Measurements from ENCODE around the gene RHEX.

RHEX gene

GRCh38 chr1:206110820-206111219 is 57.8 kb downstream of the RHEX start:
- peaks cover 15% of the 10 kb centered on the region for H3K27me3 Mint-ChIP-seq
- ATAC-seq (replicated peaks; ENCODE audit: extremely low read depth, poor library complexity, severe bottlenecking), result no peak
- DNase-seq (ENCODE audit: low spot score in 2 of 2), result no peak
- H3K9me3 Mint-ChIP-seq, result no peaks in the 10 kb centered on the region
- no peaks in the 10 kb centered on the region for H3K4me1 Mint-ChIP-seq
- H3K4me3 Mint-ChIP-seq, result no peak overlapping the region
- no peaks in the 10 kb centered on the region for H3K36me3 Mint-ChIP-seq (ENCODE audit: insufficient read depth)
- no peak overlapping the region for H3K27ac Mint-ChIP-seq (ENCODE audit: low read depth)

GRCh38 chr1:206111271-206111927 is 58.4 kb downstream of the RHEX start:
- no peak overlapping the region for H3K4me3 Mint-ChIP-seq
- no peak for ATAC-seq (replicated peaks; ENCODE audit: extremely low read depth, poor library complexity, severe bottlenecking)
- no peak for DNase-seq (ENCODE audit: low spot score in 2 of 2)
- no peaks in the 10 kb centered on the region for H3K36me3 Mint-ChIP-seq (ENCODE audit: insufficient read depth)
- peaks cover 5% of the 10 kb centered on the region for H3K4me1 Mint-ChIP-seq
- H3K27ac Mint-ChIP-seq (ENCODE audit: low read depth), result no peak overlapping the region
- peaks cover 20% of the 10 kb centered on the region for H3K27me3 Mint-ChIP-seq
- no peaks in the 10 kb centered on the region for H3K9me3 Mint-ChIP-seq

- Mint-ChIP-seq H3K9me3 (no peaks in the 10 kb centered on the region), H3K4me3 (no peak overlapping the region), H3K27ac (ENCODE audit: low read depth) (no peak overlapping the region), H3K27me3 (peaks cover 34% of the 10 kb centered on the region), H3K4me1 (peaks cover 12% of the 10 kb centered on the region), H3K36me3 (ENCODE audit: insufficient read depth) (no peaks in the 10 kb centered on the region)
- ATAC-seq (replicated peaks; ENCODE audit: extremely low read depth, poor library complexity, severe bottlenecking) (no peak), DNase-seq (ENCODE audit: low spot score in 2 of 2) (no peak)
These were observed 59.8 kb downstream of the RHEX start for GRCh38 chr1:206112600-206113301.

- no peak overlapping the region for H3K27ac Mint-ChIP-seq (ENCODE audit: low read depth)
- peaks cover 12% of the 10 kb centered on the region for H3K4me1 Mint-ChIP-seq
- no peaks in the 10 kb centered on the region for H3K9me3 Mint-ChIP-seq
- no peak for ATAC-seq (replicated peaks; ENCODE audit: extremely low read depth, poor library complexity, severe bottlenecking)
- DNase-seq (ENCODE audit: low spot score in 2 of 2), result no peak
- H3K4me3 Mint-ChIP-seq, result no peak overlapping the region
- H3K27me3 Mint-ChIP-seq, result peaks cover 45% of the 10 kb centered on the region
- H3K36me3 Mint-ChIP-seq (ENCODE audit: insufficient read depth), result no peaks in the 10 kb centered on the region
These were observed 62.0 kb downstream of the RHEX start for GRCh38 chr1:206114692-206115640.

GRCh38 chr1:206115791-206116190 is 62.8 kb downstream of the RHEX start:
- peaks cover 52% of the 10 kb centered on the region for H3K27me3 Mint-ChIP-seq
- H3K4me1 Mint-ChIP-seq, result peaks cover 12% of the 10 kb centered on the region
- no peaks in the 10 kb centered on the region for H3K36me3 Mint-ChIP-seq (ENCODE audit: insufficient read depth)
- no peak for DNase-seq (ENCODE audit: low spot score in 2 of 2)
- H3K4me3 Mint-ChIP-seq, result no peak overlapping the region
- H3K27ac Mint-ChIP-seq (ENCODE audit: low read depth), result no peak overlapping the region
- H3K9me3 Mint-ChIP-seq, result no peaks in the 10 kb centered on the region
- ATAC-seq (replicated peaks; ENCODE audit: extremely low read depth, poor library complexity, severe bottlenecking), result no peak

- Mint-ChIP-seq H3K9me3 (no peaks in the 10 kb centered on the region), H3K36me3 (ENCODE audit: insufficient read depth) (no peaks in the 10 kb centered on the region), H3K27me3 (peaks cover 56% of the 10 kb centered on the region), H3K4me3 (peak overlapping the region; percentile 23), H3K27ac (ENCODE audit: low read depth) (no peak overlapping the region), H3K4me1 (peaks cover 12% of the 10 kb centered on the region)
- ATAC-seq (replicated peaks; ENCODE audit: extremely low read depth, poor library complexity, severe bottlenecking), result no peak
- no peak for DNase-seq (ENCODE audit: low spot score in 2 of 2)
These were observed 63.4 kb downstream of the RHEX start for GRCh38 chr1:206116191-206116872.

GRCh38 chr1:206116873-206117150 is 63.8 kb downstream of the RHEX start:
- ATAC-seq (replicated peaks; ENCODE audit: extremely low read depth, poor library complexity, severe bottlenecking), result no peak
- H3K27ac Mint-ChIP-seq (ENCODE audit: low read depth), result no peak overlapping the region

GRCh38 chr1:206117151-206117948 is 64.4 kb downstream of the RHEX start, which contains the start of gene AVPR1B:
AVPR1B (minus strand) TSS chr1:206117388; CDS start chr1:206116890, 498 bp downstream.
- Mint-ChIP-seq H3K4me1 (peaks cover 12% of the 10 kb centered on the region), H3K27ac (ENCODE audit: low read depth) (no peak within 1 kb of the TSS), H3K4me3 (peak within 1 kb of the TSS; percentile 23), H3K9me3 (no peaks in the 10 kb centered on the region), H3K36me3 (ENCODE audit: insufficient read depth) (no peaks in the 10 kb centered on the region), H3K27me3 (peaks cover 63% of the 10 kb centered on the region)
- ATAC-seq (replicated peaks; ENCODE audit: extremely low read depth, poor library complexity, severe bottlenecking) (no peak), DNase-seq (ENCODE audit: low spot score in 2 of 2) (no peak)

More at GRCh38 chr1:206116873-206117150, 63.8 kb downstream of the RHEX start:
- Mint-ChIP-seq H3K4me3 (peak overlapping the region; percentile 23), H3K9me3 (no peaks in the 10 kb centered on the region), H3K4me1 (peaks cover 12% of the 10 kb centered on the region), H3K27me3 (peaks cover 60% of the 10 kb centered on the region), H3K36me3 (ENCODE audit: insufficient read depth) (no peaks in the 10 kb centered on the region)
- no peak for DNase-seq (ENCODE audit: low spot score in 2 of 2)

GRCh38 chr1:206120406-206120805 is 67.4 kb downstream of the RHEX start:
- no peak for ATAC-seq (replicated peaks; ENCODE audit: extremely low read depth, poor library complexity, severe bottlenecking)
- no peak for DNase-seq (ENCODE audit: low spot score in 2 of 2)
- Mint-ChIP-seq H3K27me3 (peaks cover 79% of the 10 kb centered on the region), H3K36me3 (ENCODE audit: insufficient read depth) (no peaks in the 10 kb centered on the region), H3K27ac (ENCODE audit: low read depth) (no peak overlapping the region), H3K9me3 (no peaks in the 10 kb centered on the region), H3K4me1 (peaks cover 12% of the 10 kb centered on the region), H3K4me3 (no peak overlapping the region)

- no peaks in the 10 kb centered on the region for H3K36me3 Mint-ChIP-seq (ENCODE audit: insufficient read depth)
- H3K4me1 Mint-ChIP-seq, result peaks cover 9% of the 10 kb centered on the region
- no peak overlapping the region for H3K4me3 Mint-ChIP-seq
- H3K27me3 Mint-ChIP-seq, result peaks cover 81% of the 10 kb centered on the region
- H3K27ac Mint-ChIP-seq (ENCODE audit: low read depth), result no peak overlapping the region
- no peaks in the 10 kb centered on the region for H3K9me3 Mint-ChIP-seq
- DNase-seq (ENCODE audit: low spot score in 2 of 2) (no peak), ATAC-seq (replicated peaks; ENCODE audit: extremely low read depth, poor library complexity, severe bottlenecking) (no peak)
These were observed 68.3 kb downstream of the RHEX start for GRCh38 chr1:206121269-206121668.

GRCh38 chr1:206122686-206123085 is 69.7 kb downstream of the RHEX start:
- Mint-ChIP-seq H3K36me3 (ENCODE audit: insufficient read depth) (no peaks in the 10 kb centered on the region), H3K4me1 (no peaks in the 10 kb centered on the region), H3K9me3 (no peaks in the 10 kb centered on the region), H3K27ac (ENCODE audit: low read depth) (no peak overlapping the region), H3K27me3 (peaks cover 79% of the 10 kb centered on the region), H3K4me3 (no peak overlapping the region)
- DNase-seq (ENCODE audit: low spot score in 2 of 2) (no peak), ATAC-seq (replicated peaks; ENCODE audit: extremely low read depth, poor library complexity, severe bottlenecking) (no peak)
